Hepatocyte (in vitro differentiated cells): Measurements from ENCODE around the gene ADGRA1. TPM values are rescaled to one million over a fixed set of nuclear protein-coding genes. Genes with fewer than 3 reads are reported as not detected.

ENCODE experiments used
- DNase-seq: peaks from one replicate; pipeline ENCODE4 v3.0.0-alpha.2; 2016; ENCODE audit warnings: low spot score
- H2AFZ ChIP-seq: fragments of 200-600 bp; sonication (generic); 2 replicates; pipeline ENCODE4 v1.6.0; 2016; ENCODE audit warnings: antibody characterized with exemption, mild to moderate bottlenecking
- H3K27ac ChIP-seq: fragments of 200-600 bp; sonication (generic); 2 replicates; pipeline ENCODE4 v1.5.1; 2016; ENCODE audit warnings: mild to moderate bottlenecking
- H3K27me3 ChIP-seq: fragments of 200-600 bp; sonication (generic); 2 replicates; pipeline ENCODE4 v1.6.1; 2016
- H3K36me3 ChIP-seq: fragments of 200-600 bp; sonication (generic); replicated peaks from 2 replicates; pipeline ENCODE4 v1.5.1; 2016; ENCODE audit warnings: low read depth; ENCODE audit not compliant: insufficient read depth
- H3K4me1 ChIP-seq: fragments of 200-600 bp; sonication (generic); 2 replicates; pipeline ENCODE4 v1.5.1; 2016; ENCODE audit warnings: mild to moderate bottlenecking, moderate library complexity; ENCODE audit not compliant: insufficient read depth
- H3K4me2 ChIP-seq: fragments of 200-600 bp; sonication (generic); 2 replicates; pipeline ENCODE4 v1.6.0; 2016
- H3K4me3 ChIP-seq: fragments of 200-600 bp; sonication (generic); 2 replicates; pipeline ENCODE4 v1.5.1; 2016; ENCODE audit warnings: mild to moderate bottlenecking
- H3K79me2 ChIP-seq: fragments of 200-600 bp; sonication (generic); 2 replicates; pipeline ENCODE4 v1.6.0; 2017; ENCODE audit warnings: mild to moderate bottlenecking
- H3K9me2 ChIP-seq: fragments of 200-600 bp; sonication (generic); replicated peaks from 2 replicates; pipeline ENCODE4 v1.6.0; 2017; ENCODE audit warnings: mild to moderate bottlenecking; ENCODE audit not compliant: insufficient read depth
- H3K9me3 ChIP-seq: fragments of 200-600 bp; sonication (generic); 2 replicates; pipeline ENCODE4 v1.5.1; 2016; ENCODE audit warnings: low read depth, mild to moderate bottlenecking
- H4K20me1 ChIP-seq: fragments of 200-600 bp; sonication (generic); 2 replicates; pipeline ENCODE4 v1.6.0; 2016; ENCODE audit warnings: mild to moderate bottlenecking; ENCODE audit not compliant: insufficient read depth, poor library complexity, severe bottlenecking
- CTCF ChIP-seq: fragments of 200-600 bp; sonication (generic); IDR thresholded peaks from 2 replicates; pipeline ENCODE4 v1.5.1; 2016; ENCODE audit warnings: antibody characterized with exemption, mild to moderate bottlenecking; ENCODE audit not compliant: poor library complexity
- EZH2 ChIP-seq: fragments of 200-600 bp; sonication (generic); IDR thresholded peaks from 2 replicates; pipeline ENCODE4 v1.6.1; 2016; ENCODE audit warnings: antibody characterized with exemption, mild to moderate bottlenecking, borderline replicate concordance
- EZH2phosphoT487 ChIP-seq: fragments of 200-600 bp; sonication (generic); IDR thresholded peaks from one replicate; pipeline ENCODE4 v1.6.1; 2018; ENCODE audit warnings: antibody characterized with exemption, mild to moderate bottlenecking, low read depth, moderate library complexity; ENCODE audit not compliant: unreplicated experiment, severe bottlenecking
- WGBS: methylation state at CpG from one replicate; pipeline ENCODE4 v1.1.6; 2016; ENCODE audit warnings: low lambda C conversion rate; ENCODE audit errors: missing lambda C conversion rate; 5-methylcytosine and 5-hydroxymethylcytosine counted together
- polyA plus RNA-seq: library from polyadenylated mRNA; unstranded; fragments of >200 nt; fragmentation: Nextera tagmentation; extraction: Ambion mirVana; gene quantifications from 2 replicates; pipeline ENCODE4 v1.2.1, GENCODE V29; 2016
- total RNA-seq: library from RNA; depleted of rRNA; stranded (reverse); fragments of >200 nt; gene quantifications from 2 replicates; pipeline ENCODE4 v1.2.3, GENCODE V29; 2014

ADGRA1 gene
- total and polyA plus RNA-seq, 2 experiments from 2014 or later = 0.47 TPM; not detected in 1

- no peak overlapping the region for H3K4me2 ChIP-seq
- H3K4me1 ChIP-seq = no peaks in the 10 kb centered on the region
- no peaks in the 10 kb centered on the region for H3K9me3 ChIP-seq
- peaks cover 3% of the 10 kb centered on the region for H3K27me3 ChIP-seq
- no peaks in the 10 kb centered on the region for H3K79me2 ChIP-seq
- TF ChIP-seq EZH2phosphoT487 (no peak), EZH2 (no peak)
- no peak overlapping the region for H2AFZ ChIP-seq
- H3K36me3 ChIP-seq = no peaks in the 10 kb centered on the region
- no peak for DNase-seq
- H3K9me2 ChIP-seq = no peaks in the 10 kb centered on the region
- no peak overlapping the region for H3K4me3 ChIP-seq
- H4K20me1 ChIP-seq = no peaks in the 10 kb centered on the region
- no peak overlapping the region for H3K27ac ChIP-seq
- WGBS = 84% methylated on average over 20 of the region's 20 CpGs
Observed at GRCh38 chr10:133129859-133130495, 42.3 kb downstream of the ADGRA1 start.

- Histone ChIP-seq H3K9me3 (no peaks in the 10 kb centered on the region), H3K4me1 (no peaks in the 10 kb centered on the region), H3K27ac (no peak overlapping the region), H4K20me1 (no peaks in the 10 kb centered on the region), H3K4me3 (no peak overlapping the region), H3K79me2 (no peaks in the 10 kb centered on the region), H3K36me3 (no peaks in the 10 kb centered on the region), H3K27me3 (peaks cover 3% of the 10 kb centered on the region), H2AFZ (no peak overlapping the region), H3K4me2 (no peak overlapping the region), H3K9me2 (no peaks in the 10 kb centered on the region)
- 92% methylated on average over 11 of the region's 11 CpGs for WGBS
- no peak for TF ChIP-seq EZH2
- TF ChIP-seq EZH2phosphoT487 = no peak
- no peak for TF ChIP-seq CTCF
- DNase-seq = no peak
Observed at GRCh38 chr10:133130602-133131001, 42.9 kb downstream of the ADGRA1 start.

DNA sequence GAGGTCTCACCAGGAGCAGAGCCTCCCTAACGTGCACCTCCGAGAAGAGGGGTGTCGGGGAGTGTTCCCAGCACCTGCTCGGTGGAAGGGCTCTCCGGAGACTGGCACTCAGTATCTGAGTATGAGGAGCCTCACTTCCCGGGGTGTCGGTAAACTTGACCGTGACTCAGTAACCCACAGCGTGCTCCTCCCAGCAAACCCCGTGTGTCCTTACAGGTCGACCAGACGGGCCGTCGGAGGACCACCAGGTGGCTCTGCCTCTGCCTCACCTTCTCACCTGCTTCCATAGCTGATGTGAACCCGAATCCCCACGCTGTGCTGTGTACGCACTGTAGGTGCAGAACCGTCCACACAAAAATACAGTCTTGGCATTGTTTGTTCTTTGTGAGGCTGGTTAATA, 43.3 kb downstream of the ADGRA1 start:
- TF ChIP-seq EZH2phosphoT487 (no peak), EZH2 (no peak), CTCF (no peak)
- no peak for DNase-seq
- no peaks in the 10 kb centered on the region for H3K9me3 ChIP-seq
- no peaks in the 10 kb centered on the region for H3K79me2 ChIP-seq
- H3K4me2 ChIP-seq = no peak overlapping the region
- H4K20me1 ChIP-seq = no peaks in the 10 kb centered on the region
- no peaks in the 10 kb centered on the region for H3K27me3 ChIP-seq
- 77% methylated on average over 18 of the region's 18 CpGs for WGBS
- no peak overlapping the region for H3K4me3 ChIP-seq
- no peaks in the 10 kb centered on the region for H3K4me1 ChIP-seq
- no peaks in the 10 kb centered on the region for H3K9me2 ChIP-seq
- no peaks in the 10 kb centered on the region for H3K36me3 ChIP-seq
- no peak overlapping the region for H3K27ac ChIP-seq
- no peak overlapping the region for H2AFZ ChIP-seq

DNA sequence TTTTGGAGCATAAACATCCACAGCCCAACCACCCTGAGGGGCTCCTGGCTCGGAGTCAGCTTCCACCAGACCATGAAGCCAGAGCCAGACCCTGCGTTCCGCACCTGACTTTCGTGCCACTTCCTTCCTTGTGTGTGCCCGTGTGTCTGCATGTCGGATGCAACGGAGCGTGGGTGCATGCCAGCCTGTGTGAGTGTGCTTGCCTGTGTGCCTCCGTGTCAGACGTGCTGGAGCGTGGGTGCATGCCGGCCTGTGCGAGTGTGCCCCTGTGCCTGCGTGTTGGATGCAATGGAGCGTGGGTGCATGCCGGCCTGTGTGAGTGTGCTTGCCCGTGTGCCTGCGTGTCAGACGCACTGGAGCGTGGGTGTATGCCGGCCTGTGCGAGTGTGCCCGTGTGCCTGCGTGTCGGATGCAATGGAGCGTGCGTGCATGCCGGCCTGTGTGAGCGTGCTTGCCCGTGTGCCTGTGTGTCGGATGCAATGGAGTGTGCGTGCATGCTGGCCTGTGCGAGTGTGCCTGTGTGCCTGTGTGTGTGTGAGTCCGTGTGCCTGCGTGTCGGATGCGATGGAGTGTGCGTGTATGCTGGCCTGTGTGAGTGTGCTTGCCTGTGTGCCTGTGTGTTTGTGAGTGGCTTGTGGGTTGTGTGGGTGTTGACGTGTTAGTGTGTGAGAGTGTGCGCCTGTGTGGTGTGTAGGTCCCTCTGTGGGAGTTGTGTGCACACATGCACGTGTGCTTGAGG, 44.2 kb downstream of the ADGRA1 start:
- no peak overlapping the region for H2AFZ ChIP-seq
- WGBS = 92% methylated on average over 26 of the region's 41 CpGs
- no peak for DNase-seq

More for the DNA sequence above, 44.2 kb downstream of the ADGRA1 start:
- no peaks in the 10 kb centered on the region for H3K27me3 ChIP-seq
- H3K27ac ChIP-seq = no peak overlapping the region
- no peaks in the 10 kb centered on the region for H3K4me1 ChIP-seq
- no peak overlapping the region for H3K4me3 ChIP-seq
- no peak overlapping the region for H3K4me2 ChIP-seq
- H3K9me2 ChIP-seq = no peaks in the 10 kb centered on the region
- TF ChIP-seq CTCF (no peak), EZH2phosphoT487 (no peak), EZH2 (no peak)
- no peaks in the 10 kb centered on the region for H4K20me1 ChIP-seq
- no peaks in the 10 kb centered on the region for H3K9me3 ChIP-seq
- H3K36me3 ChIP-seq = no peaks in the 10 kb centered on the region
- H3K79me2 ChIP-seq = no peaks in the 10 kb centered on the region
